H1 (cell line): ENCODE data around the gene CAP2. TPM values are rescaled to one million over a fixed set of nuclear protein-coding genes. Genes with fewer than 3 reads are reported as not detected.

ENCODE experiments used
- CTCF ChIA-PET: fragments of 300-600 bp; sonication (Branson Sonifier 250); formaldehyde crosslinking; loops from one replicate; lab custom pipeline; 2021; ENCODE audit not compliant: partially characterized antibody; lab: Charles Lee
- POLR2A ChIA-PET: fragments of 300-600 bp; sonication (Branson Sonifier 250); formaldehyde crosslinking; loops from one replicate; lab custom pipeline; 2021; ENCODE audit warnings: inconsistent platforms; ENCODE audit not compliant: partially characterized antibody; lab: Charles Lee
- DNase-seq, 2 experiments: peaks; one replicate each; pipeline versions ENCODE4 v3.0.0 to v3.0.0-alpha.2; 2010 to 2022; ENCODE audit warnings: low spot score in 2 of 2, low read depth in 1 of 2, mixed read lengths in 1 of 2
- FAIRE-seq: peaks from 2 replicates; lab custom pipeline; 2011; peaks lifted over from hg19 to GRCh38; lab: Jason Lieb, UNC
- H2AFZ ChIP-seq: 2 replicates; pipeline ENCODE4 v1.8.1; 2012; ENCODE audit warnings: low read length, inconsistent platforms
- H2AK5ac ChIP-seq: 2 replicates; pipeline ENCODE4 v1.6.1; 2013; ENCODE audit warnings: low read depth, low read length
- H2BK120ac ChIP-seq: replicated peaks from 2 replicates; pipeline ENCODE3; 2013; ENCODE audit warnings: low read depth, low read length, inconsistent platforms
- H2BK12ac ChIP-seq: 2 replicates; pipeline ENCODE4 v1.6.1; 2013; ENCODE audit warnings: low read depth, low read length
- H2BK15ac ChIP-seq: 2 replicates; pipeline ENCODE4 v1.6.1; 2013; ENCODE audit warnings: low read length
- H2BK20ac ChIP-seq: 2 replicates; pipeline ENCODE4 v1.6.1; 2013; ENCODE audit warnings: low read length
- H2BK5ac ChIP-seq: 2 replicates; pipeline ENCODE4 v1.6.1; 2013; ENCODE audit warnings: low read depth, low read length
- H3K14ac ChIP-seq: 2 replicates; pipeline ENCODE4 v1.6.1; 2013; ENCODE audit warnings: inconsistent platforms; ENCODE audit not compliant: insufficient read length
- H3K18ac ChIP-seq: 2 replicates; pipeline ENCODE4 v1.6.1; 2013; ENCODE audit warnings: low read length; ENCODE audit errors: extremely low read depth
- H3K23ac ChIP-seq: 2 replicates; pipeline ENCODE4 v1.6.1; 2013; ENCODE audit warnings: inconsistent platforms; ENCODE audit not compliant: insufficient read length
- H3K23me2 ChIP-seq: 2 replicates; pipeline ENCODE4 v1.6.1; 2013; ENCODE audit warnings: low read depth, low read length
- H3K27ac ChIP-seq: 2 replicates; pipeline ENCODE4 v1.6.1; 2011; ENCODE audit warnings: low read depth, low read length, inconsistent platforms
- H3K27me3 ChIP-seq, 4 experiments: replicated peaks in 1 of 4; 1 replicate in 1 of 4; 2 replicates in 3 of 4; pipeline versions ENCODE4 v1.6.1 to v1.8.1; 2011 to 2013; ENCODE audit warnings: low read length in 3 of 4, mild to moderate bottlenecking in 3 of 4, inconsistent platforms in 2 of 4, mixed read lengths in 2 of 4, moderate library complexity in 1 of 4; ENCODE audit not compliant: control insufficient read depth in 3 of 4, insufficient read depth in 3 of 4; ENCODE audit errors: extremely low read depth in 1 of 4
- H3K36me3 ChIP-seq, 4 experiments: 2 replicates each; pipeline versions ENCODE4 v1.6.1 to v1.8.1; 2011 to 2013; ENCODE audit warnings: mild to moderate bottlenecking in 4 of 4, low read length in 3 of 4, moderate library complexity in 2 of 4, control low read depth in 1 of 4, inconsistent platforms in 1 of 4; ENCODE audit not compliant: insufficient read depth in 4 of 4, control insufficient read depth in 2 of 4
- H3K4ac ChIP-seq: replicated peaks from 2 replicates; pipeline ENCODE3; 2013; ENCODE audit warnings: low read length, low read depth, mixed read lengths, inconsistent platforms; ENCODE audit not compliant: insufficient read length
- H3K4me1 ChIP-seq, 4 experiments: replicated peaks in 1 of 4; 1 replicate in 1 of 4; 2 replicates in 3 of 4; pipeline versions ENCODE4 v1.6.1 to v1.8.1; 2011 to 2013; ENCODE audit warnings: low read length in 3 of 4, inconsistent platforms in 2 of 4, mixed read lengths in 1 of 4; ENCODE audit not compliant: insufficient read depth in 4 of 4, control insufficient read depth in 3 of 4
- H3K4me2 ChIP-seq, 2 experiments: 2 replicates each; pipeline versions ENCODE4 v1.6.1 to v1.8.1; 2011 to 2013; ENCODE audit warnings: low read depth in 2 of 2, low read length in 2 of 2, control low read depth in 1 of 2, inconsistent platforms in 1 of 2, mild to moderate bottlenecking in 1 of 2; ENCODE audit not compliant: insufficient read depth in 1 of 2
- H3K4me3 ChIP-seq, 4 experiments: fragments of 200-600, 300-600 bp in 1 of 4; sonication (generic), shearing (Covaris generic), sonication (Bioruptor Twin) in 1 of 4; 2 replicates each; pipeline versions ENCODE4 v1.5.1 to v1.8.1; 2011 to 2016; ENCODE audit warnings: low read length in 4 of 4, low read depth in 3 of 4, control low read depth in 2 of 4, inconsistent platforms in 2 of 4, mild to moderate bottlenecking in 2 of 4, mixed read lengths in 1 of 4, moderate library complexity in 1 of 4; ENCODE audit not compliant: insufficient read depth in 2 of 4; ENCODE audit errors: extremely low read depth in 1 of 4
- H3K56ac ChIP-seq: replicated peaks from 2 replicates; pipeline ENCODE3; 2013; ENCODE audit warnings: low read depth, mild to moderate bottlenecking, mixed read lengths, low read length, inconsistent platforms; ENCODE audit not compliant: insufficient read length
- H3K79me1 ChIP-seq: 2 replicates; pipeline ENCODE4 v1.6.1; 2013; ENCODE audit warnings: low read depth, low read length, control low read depth
- H3K79me2 ChIP-seq, 2 experiments: 2 replicates each; pipeline versions ENCODE4 v1.6.1 to v1.8.1; 2012 to 2013; ENCODE audit warnings: low read length in 2 of 2, mild to moderate bottlenecking in 2 of 2, inconsistent platforms in 1 of 2; ENCODE audit not compliant: insufficient read depth in 2 of 2, control insufficient read depth in 1 of 2
- H3K9ac ChIP-seq, 4 experiments: replicated peaks in 1 of 4; 1 replicate in 1 of 4; 2 replicates in 3 of 4; pipeline versions ENCODE4 v1.6.1 to v1.8.1; 2011 to 2013; ENCODE audit warnings: low read depth in 3 of 4, low read length in 3 of 4, control low read depth in 2 of 4, mild to moderate bottlenecking in 2 of 4, moderate library complexity in 2 of 4, inconsistent platforms in 1 of 4; ENCODE audit errors: extremely low read depth in 1 of 4
- H3K9me3 ChIP-seq, 2 experiments: 2 replicates each; pipeline versions ENCODE4 v1.6.1 to v1.8.1; 2012 to 2013; ENCODE audit warnings: mild to moderate bottlenecking in 2 of 2, moderate library complexity in 2 of 2, control low read depth in 1 of 2, inconsistent platforms in 1 of 2, low read depth in 1 of 2, low read length in 1 of 2, mixed read lengths in 1 of 2; ENCODE audit not compliant: insufficient read depth in 2 of 2
- H4K20me1 ChIP-seq, 2 experiments: replicated peaks in 1 of 2; 2 replicates each; pipeline versions ENCODE3 to v1.8.1; 2011 to 2013; ENCODE audit warnings: inconsistent platforms in 2 of 2, low read length in 2 of 2, mild to moderate bottlenecking in 1 of 2; ENCODE audit not compliant: insufficient read depth in 2 of 2, control insufficient read depth in 1 of 2
- H4K5ac ChIP-seq: 2 replicates; pipeline ENCODE4 v1.6.1; 2013; ENCODE audit warnings: low read length, low read depth, mixed read lengths, inconsistent platforms; ENCODE audit not compliant: insufficient read length
- H4K8ac ChIP-seq: 2 replicates; pipeline ENCODE4 v1.8.0; 2013; ENCODE audit warnings: mild to moderate bottlenecking, moderate library complexity, low read length, inconsistent platforms; ENCODE audit not compliant: insufficient read depth; ENCODE audit errors: extremely low read depth
- H4K91ac ChIP-seq: replicated peaks from 2 replicates; pipeline ENCODE3; 2013; ENCODE audit warnings: low read length, mixed read lengths, inconsistent platforms; ENCODE audit not compliant: insufficient read length
- ASH2L ChIP-seq: fragments of 200-600, 300-600 bp; sonication (generic); IDR thresholded peaks from one replicate; pipeline ENCODE4 v1.7.1; 2017; ENCODE audit warnings: low read length
- CBX8 ChIP-seq: fragments of 300-800, 300-1000 bp; sonication (generic); IDR thresholded peaks from 2 replicates; pipeline ENCODE4 v1.7.1; 2016; ENCODE audit warnings: low read depth, low read length, borderline replicate concordance
- CREB1 ChIP-seq: IDR thresholded peaks from 2 replicates; pipeline ENCODE4 v1.6.1; 2012; ENCODE audit warnings: inconsistent platforms
- EGR1 ChIP-seq: IDR thresholded peaks from 2 replicates; pipeline ENCODE4 v1.6.1; 2011; ENCODE audit warnings: low read depth, low read length, borderline replicate concordance
- JUN ChIP-seq: IDR thresholded peaks from 2 replicates; pipeline ENCODE4 v1.6.1; 2011; ENCODE audit warnings: low read depth, mild to moderate bottlenecking, improper control_type of control experiment, low read length
- KDM4A ChIP-seq: IDR thresholded peaks from one replicate; pipeline ENCODE4 v1.7.1; 2012; ENCODE audit warnings: low read depth, mild to moderate bottlenecking, moderate library complexity, low read length, inconsistent platforms; ENCODE audit not compliant: severe bottlenecking
- KDM5A ChIP-seq: fragments of 200-600 bp; IDR thresholded peaks from 2 replicates; pipeline ENCODE4 v1.7.1; 2012; ENCODE audit warnings: mild to moderate bottlenecking, low read length, inconsistent platforms, mixed read lengths
- POU5F1 ChIP-seq: IDR thresholded peaks from 2 replicates; pipeline ENCODE4 v1.6.1; 2011; ENCODE audit warnings: low read depth, mild to moderate bottlenecking, low read length, moderate library complexity
- RAD21 ChIP-seq, 2 experiments: IDR thresholded peaks in 1 of 2; conservative IDR thresholded peaks in 1 of 2; 2 replicates each; pipeline ENCODE4 v1.6.1; 2011; ENCODE audit warnings: low read depth in 2 of 2, low read length in 2 of 2, improper control_type of control experiment in 1 of 2, inconsistent platforms in 1 of 2, mild to moderate bottlenecking in 1 of 2, moderate library complexity in 1 of 2
- RFX5 ChIP-seq: IDR thresholded peaks from 2 replicates; pipeline ENCODE4 v1.6.1; 2011; ENCODE audit warnings: low read depth, low read length, improper control_type of control experiment, borderline replicate concordance
- SIX5 ChIP-seq: IDR thresholded peaks from 2 replicates; pipeline ENCODE4 v1.6.1; 2011; ENCODE audit warnings: mild to moderate bottlenecking, low read depth, low read length
- SP1 ChIP-seq: IDR thresholded peaks from 2 replicates; pipeline ENCODE4 v1.6.1; 2011; ENCODE audit warnings: low read depth, low read length
- TAF7 ChIP-seq: optimal IDR thresholded peaks from 2 replicates; pipeline ENCODE3; 2011; ENCODE audit warnings: low read depth, mild to moderate bottlenecking, inconsistent platforms, low read length, moderate library complexity, borderline replicate concordance
- TCF12 ChIP-seq: IDR thresholded peaks from 2 replicates; pipeline ENCODE4 v1.6.1; 2011; ENCODE audit warnings: low read depth, mild to moderate bottlenecking, low read length
- WGBS, 2 experiments: shearing (Covaris generic) in 1 of 2; methylation state at CpG; one replicate each; pipeline versions ENCODE4 v1.1.6 to v1.1.7; 2013 to 2015; ENCODE audit warnings: low lambda C conversion rate in 2 of 2, mixed read lengths in 2 of 2, inconsistent platforms in 1 of 2, low coverage in 1 of 2, missing lambda C conversion rate in 1 of 2; ENCODE audit not compliant: insufficient replicate concordance in 2 of 2, insufficient coverage in 1 of 2, insufficient read length in 1 of 2; ENCODE audit errors: extremely low coverage in 1 of 2, missing lambda C conversion rate in 1 of 2; 5-methylcytosine and 5-hydroxymethylcytosine counted together
- polyA plus RNA-seq, 7 experiments: library from polyadenylated mRNA; depleted of rRNA in 3 of 7; stranded (reverse) in 5 of 7; unstranded in 2 of 7; fragments of >200 nt in 5 of 7; fragments of 200-250 nt in 2 of 7; gene quantifications; 1 replicate in 5 of 7; 2 replicates in 1 of 7; 4 replicates in 1 of 7; pipeline versions ENCODE4 v1.2.1 to v1.2.3, GENCODE V29; 2011 to 2013; ENCODE audit warnings: missing spikeins in 2 of 7, mixed read lengths in 2 of 7
- total RNA-seq: library from RNA; stranded (reverse); fragmentation: NEBNext Ultra II Directional; extraction: Animal tissue kit (Norgen Biotek cat#: 25700); gene quantifications from 2 replicates; pipeline ENCODE4 v1.2.1, GENCODE V29; 2021

The CAP2 gene
- total and polyA plus RNA-seq, 2 of the 8 experiments (the other 6 are each of a cell fraction or from before 2014, with no cell fraction given): 7.2 to 10.0 TPM

DNA sequence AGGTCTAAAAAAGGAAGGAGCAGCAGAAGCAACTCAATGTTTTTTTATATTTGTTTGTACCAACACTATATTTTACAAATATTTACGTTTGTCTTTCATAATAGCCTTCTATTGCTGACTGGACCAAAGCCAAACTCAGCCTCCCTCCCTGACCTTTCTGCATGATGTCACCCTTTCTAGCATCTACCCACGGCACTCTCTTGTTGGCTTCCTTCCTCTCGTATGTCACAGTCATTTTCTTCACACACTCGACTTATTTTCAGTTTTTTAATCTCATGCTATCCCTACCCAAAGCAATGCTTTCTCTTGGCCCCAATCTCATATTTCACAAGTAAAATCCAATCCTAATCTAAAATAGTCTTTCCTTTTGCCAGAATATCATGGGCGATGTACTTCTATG, 190.4 kb downstream of the CAP2 start:
- no peak overlapping the region for H3K56ac ChIP-seq
- no peak for FAIRE-seq
- H2BK5ac ChIP-seq: no peak overlapping the region
- POLR2A ChIA-PET: no interaction called here
- 76% methylated on average over 5 of the region's 5 CpGs; no CpG with 5 or more reads in 1 of the 2 experiments for WGBS, 2 experiments
- H3K4me1 ChIP-seq: no peaks in the 10 kb centered on the region
- H4K20me1 ChIP-seq: no peaks in the 10 kb centered on the region
- H2BK20ac ChIP-seq: no peak overlapping the region
- no peak for DNase-seq
- H3K79me2 ChIP-seq: no peaks in the 10 kb centered on the region
- H3K9me3 ChIP-seq: no peaks in the 10 kb centered on the region; a peak in 1 of 4 replicates
- no peak overlapping the region for H2BK120ac ChIP-seq
- H3K23ac ChIP-seq: no peak overlapping the region
- H2AFZ ChIP-seq: no peak overlapping the region
- no peak overlapping the region for H3K4me3 ChIP-seq
- H2AK5ac ChIP-seq: no peak overlapping the region
- no peak overlapping the region for H2BK15ac ChIP-seq
- H3K14ac ChIP-seq: no peak overlapping the region
- H3K79me1 ChIP-seq: no peaks in the 10 kb centered on the region
- no peak overlapping the region for H3K4me2 ChIP-seq
- H2BK12ac ChIP-seq: no peak overlapping the region
- CTCF ChIA-PET: interaction anchor here (0.6 to 2.8 kb wide), 37 partner anchors 9 to 528 kb away, joined by 3 to 15 read pairs (median 3); partner anchors contain the start of gene FAM8A1
- H3K27me3 ChIP-seq: no peaks in the 10 kb centered on the region; a peak in 1 of 7 replicates
- H3K18ac ChIP-seq: no peak overlapping the region
- no peaks in the 10 kb centered on the region for H3K36me3 ChIP-seq
- no peak overlapping the region for H3K27ac ChIP-seq
- H4K8ac ChIP-seq: no peak overlapping the region
- H3K23me2 ChIP-seq: peaks cover 3% of the 10 kb centered on the region; the same call in 1 of the 2 replicates
- H3K4ac ChIP-seq: no peak overlapping the region
- no peak overlapping the region for H4K5ac ChIP-seq
- no peak overlapping the region for H4K91ac ChIP-seq
- H3K9ac ChIP-seq: no peak overlapping the region
- TF ChIP-seq TCF12 (no peak), JUN (no peak), RFX5 (no peak), EGR1 (no peak), POU5F1 (no peak), KDM4A (no peak), KDM5A (no peak), RAD21 (IDR thresholded peaks at IDR 0.05 in 1 of 2, conservative IDR thresholded peaks at IDR 0.05 in 1 of 2; ENCODE audit: low read depth in 2 of 2, low read length in 2 of 2) (no peak), CBX8 (no peak), SP1 (no peak), CREB1 (no peak), SIX5 (no peak), TAF7 (no peak), ASH2L (no peak)
